ENCODE measurements around the gene KRT85. TPM values are rescaled to one million over a fixed set of nuclear protein-coding genes. Genes with fewer than 3 reads are reported as not detected.

KRT85 gene
- polyA plus RNA-seq, 1 donor (not counting 4 experiments of a cell fraction or from before 2014, with no cell fraction given) = not detected

DNA sequence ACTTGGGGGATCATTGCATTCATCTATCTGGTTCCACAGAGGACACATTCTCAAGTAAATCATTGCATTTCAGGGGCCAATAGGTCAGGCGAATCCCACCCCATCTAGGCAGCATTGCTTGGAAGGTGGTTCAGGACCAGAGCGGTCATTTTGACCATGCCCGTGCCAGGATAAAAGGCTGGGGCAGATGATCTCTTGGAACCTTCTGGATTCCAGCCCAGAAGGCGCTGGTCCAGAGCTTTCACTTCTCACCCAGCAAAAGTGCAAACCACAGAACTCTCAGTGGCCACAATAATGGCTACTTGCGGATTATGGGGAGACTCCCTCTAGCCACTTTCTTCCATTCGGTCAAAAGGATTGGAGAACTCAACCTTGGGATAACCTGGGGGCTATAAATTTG is 595 bp upstream of the KRT85 start:
- Histone ChIP-seq H2AFZ (ENCODE audit: control insufficient read depth, low read length) (no peak overlapping the region), H3K4me1 (ENCODE audit: control insufficient read depth, extremely low read depth, insufficient read depth, low read length) (no peaks in the 10 kb centered on the region), H3K9me1 (ENCODE audit: control insufficient read depth, extremely low read depth, insufficient read depth, low read length) (no peaks in the 10 kb centered on the region), H3K27me3 (ENCODE audit: control insufficient read depth, extremely low read depth, insufficient read depth, low read length) (peaks cover 12% of the 10 kb centered on the region), H3K9me3 (ENCODE audit: control insufficient read depth, low read depth, low read length) (no peaks in the 10 kb centered on the region), H3K36me3 (ENCODE audit: control insufficient read depth in 2 of 2, extremely low read depth in 1 of 2, insufficient read depth in 2 of 2, low read length in 2 of 2) (no peaks in the 10 kb centered on the region), H3K27ac (ENCODE audit: control insufficient read depth, insufficient read depth, low read length) (no peak overlapping the region), H3K9ac (ENCODE audit: control insufficient read depth, extremely low read depth, insufficient read depth, low read length) (no peak overlapping the region), H3K4me2 (ENCODE audit: control insufficient read depth, extremely low read depth, insufficient read depth, low read depth, low read length) (no peak overlapping the region), H3K79me2 (ENCODE audit: control insufficient read depth, insufficient read depth, low read length) (no peaks in the 10 kb centered on the region), H3K4me3 (ENCODE audit: control insufficient read depth in 2 of 3, extremely low read depth in 1 of 3, insufficient read depth in 2 of 3, low read depth in 1 of 3, low read length in 3 of 3) (no peak overlapping the region), H4K20me1 (ENCODE audit: control insufficient read depth, extremely low read depth, insufficient read depth, low read length) (no peaks in the 10 kb centered on the region)
- FAIRE-seq = no peak
- TF ChIP-seq, protein P1, sequence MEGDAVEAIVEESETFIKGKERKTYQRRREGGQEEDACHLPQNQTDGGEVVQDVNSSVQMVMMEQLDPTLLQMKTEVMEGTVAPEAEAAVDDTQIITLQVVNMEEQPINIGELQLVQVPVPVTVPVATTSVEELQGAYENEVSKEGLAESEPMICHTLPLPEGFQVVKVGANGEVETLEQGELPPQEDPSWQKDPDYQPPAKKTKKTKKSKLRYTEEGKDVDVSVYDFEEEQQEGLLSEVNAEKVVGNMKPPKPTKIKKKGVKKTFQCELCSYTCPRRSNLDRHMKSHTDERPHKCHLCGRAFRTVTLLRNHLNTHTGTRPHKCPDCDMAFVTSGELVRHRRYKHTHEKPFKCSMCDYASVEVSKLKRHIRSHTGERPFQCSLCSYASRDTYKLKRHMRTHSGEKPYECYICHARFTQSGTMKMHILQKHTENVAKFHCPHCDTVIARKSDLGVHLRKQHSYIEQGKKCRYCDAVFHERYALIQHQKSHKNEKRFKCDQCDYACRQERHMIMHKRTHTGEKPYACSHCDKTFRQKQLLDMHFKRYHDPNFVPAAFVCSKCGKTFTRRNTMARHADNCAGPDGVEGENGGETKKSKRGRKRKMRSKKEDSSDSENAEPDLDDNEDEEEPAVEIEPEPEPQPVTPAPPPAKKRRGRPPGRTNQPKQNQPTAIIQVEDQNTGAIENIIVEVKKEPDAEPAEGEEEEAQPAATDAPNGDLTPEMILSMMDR (optimal IDR thresholded peaks at IDR 0.05 in 1 of 3, IDR thresholded peaks at IDR 0.05 in 1 of 3, conservative IDR thresholded peaks at IDR 0.05 in 1 of 3; ENCODE audit: extremely low read depth in 1 of 3, insufficient read depth in 2 of 3, low read length in 3 of 3) = no peak
- no peak for TF ChIP-seq EZH2 (IDR thresholded peaks at IDR 0.05; ENCODE audit: low read length)
- dilution Hi-C loops (cut with MboI; ENCODE audit: extremely low pct_ligation_motif_present, low sequenced_read_pairs) = no loop called here
- DNase-seq (ENCODE audit: low read depth, low spot score) = no peak

DNA sequence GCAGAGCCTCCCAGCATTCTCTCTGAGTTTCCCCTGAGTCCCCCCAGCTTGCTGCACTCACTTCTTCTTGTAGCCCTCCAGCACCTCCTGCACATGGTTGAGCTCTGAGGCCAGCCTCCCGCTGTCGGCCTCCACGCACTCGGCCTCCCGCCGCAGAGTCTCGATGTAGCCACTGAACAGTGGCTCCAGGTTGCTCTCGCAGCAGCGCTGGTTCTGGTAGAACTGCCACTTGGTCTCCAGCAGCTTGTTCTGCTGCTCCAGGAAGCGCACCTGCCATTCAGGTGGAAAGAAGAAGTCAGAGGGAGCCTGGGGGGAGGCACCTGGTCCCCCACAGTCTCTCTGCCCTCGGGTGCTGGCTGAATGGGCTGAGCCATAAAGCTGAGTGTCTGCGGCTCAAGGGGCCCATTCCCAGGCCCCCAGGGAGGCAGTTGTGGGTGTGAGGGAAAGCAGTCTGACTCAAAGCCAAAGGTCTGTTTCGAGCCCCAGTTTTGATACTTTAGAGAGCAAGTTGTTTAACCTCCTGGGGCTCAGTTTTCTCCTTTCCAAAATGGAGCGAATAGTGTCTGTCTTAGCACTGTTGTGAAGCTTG is 2.3 kb downstream of the KRT85 start:
- H3K79me2 ChIP-seq (ENCODE audit: control insufficient read depth, insufficient read depth, low read length) = no peaks in the 10 kb centered on the region
- H3K4me1 ChIP-seq (ENCODE audit: control insufficient read depth, extremely low read depth, insufficient read depth, low read length) = no peaks in the 10 kb centered on the region
- H3K9me1 ChIP-seq (ENCODE audit: control insufficient read depth, extremely low read depth, insufficient read depth, low read length) = no peaks in the 10 kb centered on the region
- no peaks in the 10 kb centered on the region for H4K20me1 ChIP-seq (ENCODE audit: control insufficient read depth, extremely low read depth, insufficient read depth, low read length)
- H3K36me3 ChIP-seq (ENCODE audit: control insufficient read depth in 2 of 2, extremely low read depth in 1 of 2, insufficient read depth in 2 of 2, low read length in 2 of 2) = no peaks in the 10 kb centered on the region
- H2AFZ ChIP-seq (ENCODE audit: control insufficient read depth, low read length) = no peak overlapping the region
- no peak overlapping the region for H3K27ac ChIP-seq (ENCODE audit: control insufficient read depth, insufficient read depth, low read length)
- H3K4me2 ChIP-seq (ENCODE audit: control insufficient read depth, extremely low read depth, insufficient read depth, low read depth, low read length) = no peak overlapping the region
- H3K9me3 ChIP-seq (ENCODE audit: control insufficient read depth, low read depth, low read length) = no peaks in the 10 kb centered on the region
- dilution Hi-C loops (cut with MboI; ENCODE audit: extremely low pct_ligation_motif_present, low sequenced_read_pairs) = no loop called here
- DNase-seq (ENCODE audit: low read depth, low spot score) (no peak), FAIRE-seq (no peak)
- no peak overlapping the region for H3K9ac ChIP-seq (ENCODE audit: control insufficient read depth, extremely low read depth, insufficient read depth, low read length)
- no peak overlapping the region for H3K4me3 ChIP-seq (ENCODE audit: control insufficient read depth in 2 of 3, extremely low read depth in 1 of 3, insufficient read depth in 2 of 3, low read depth in 1 of 3, low read length in 3 of 3)
- TF ChIP-seq EZH2 (IDR thresholded peaks at IDR 0.05; ENCODE audit: low read length) = no peak
- TF ChIP-seq, protein P1 (optimal IDR thresholded peaks at IDR 0.05 in 1 of 3, IDR thresholded peaks at IDR 0.05 in 1 of 3, conservative IDR thresholded peaks at IDR 0.05 in 1 of 3; ENCODE audit: extremely low read depth in 1 of 3, insufficient read depth in 2 of 3, low read length in 3 of 3) = no peak
- H3K27me3 ChIP-seq (ENCODE audit: control insufficient read depth, extremely low read depth, insufficient read depth, low read length) = peaks cover 18% of the 10 kb centered on the region

All from keratinocyte (primary cell).